HFFc6 (cell line): ENCODE data around the gene TCF7L1. TPM values are rescaled to one million over a fixed set of nuclear protein-coding genes. Genes with fewer than 3 reads are reported as not detected.

Experiments used
- DNase-seq: peaks from one replicate; pipeline ENCODE4 v3.0.0-alpha.2; 2018
- H3K27ac Mint-ChIP-seq: 2 replicates; pipeline ENCODE4 v1.8.0; 2020; ENCODE audit warnings: mild to moderate bottlenecking, mixed read lengths
- H3K27me3 Mint-ChIP-seq: 2 replicates; pipeline ENCODE4 v1.8.0; 2021; ENCODE audit warnings: mild to moderate bottlenecking, moderate library complexity, mixed read lengths; ENCODE audit not compliant: insufficient read depth
- H3K36me3 Mint-ChIP-seq: 2 replicates; pipeline ENCODE4 v1.8.0; 2021; ENCODE audit warnings: low read depth, mixed read lengths
- H3K4me1 Mint-ChIP-seq: 2 replicates; pipeline ENCODE4 v1.8.0; 2020; ENCODE audit warnings: low read depth, mixed read lengths
- H3K4me3 Mint-ChIP-seq: 2 replicates; pipeline ENCODE4 v1.8.0; 2020; ENCODE audit warnings: mild to moderate bottlenecking, moderate library complexity, mixed read lengths
- H3K9me3 Mint-ChIP-seq: 2 replicates; pipeline ENCODE4 v1.8.0; 2020; ENCODE audit warnings: mild to moderate bottlenecking, mixed read lengths
- CTCF ChIP-seq: fragments of 200-600 bp; sonication (generic); IDR thresholded peaks from 2 replicates; pipeline ENCODE4 v1.5.0; 2021; ENCODE audit warnings: antibody characterized with exemption, mild to moderate bottlenecking
- total RNA-seq, 6 experiments: library from RNA; stranded (reverse); fragmentation: NEBNext Ultra II Directional; extraction: Animal tissue kit (Norgen Biotek cat#: 25700); gene quantifications; 2 replicates in 1 of 6; 3 replicates in 5 of 6; pipeline ENCODE4 v1.2.3, GENCODE V29; 2021

Gene TCF7L1
- total RNA-seq, 6 experiments from 2014 or later = 2.6 to 10.3 (median 9.4) TPM

- Mint-ChIP-seq H3K27ac (no peak overlapping the region; the same call in 1 of the 2 replicates), H3K9me3 (no peaks in the 10 kb centered on the region), H3K36me3 (no peaks in the 10 kb centered on the region), H3K4me3 (no peak overlapping the region), H3K4me1 (peaks cover 52% of the 10 kb centered on the region), H3K27me3 (peaks cover 3% of the 10 kb centered on the region; the same call in 1 of the 2 replicates)
- DNase-seq = no peak
- no peak for TF ChIP-seq CTCF
These were observed 116.9 kb downstream of the TCF7L1 start for GRCh38 chr2:85250045-85250444.

- no peak overlapping the region for H3K4me3 Mint-ChIP-seq
- H3K9me3 Mint-ChIP-seq = no peaks in the 10 kb centered on the region
- H3K4me1 Mint-ChIP-seq = peaks cover 58% of the 10 kb centered on the region
- H3K27me3 Mint-ChIP-seq = peaks cover under 1% of the 10 kb centered on the region; the same call in 1 of the 2 replicates
- H3K36me3 Mint-ChIP-seq = no peaks in the 10 kb centered on the region
- no peak for DNase-seq
- no peak for TF ChIP-seq CTCF
- no peak overlapping the region for H3K27ac Mint-ChIP-seq
These were observed 118.0 kb downstream of the TCF7L1 start for GRCh38 chr2:85251070-85251616.

- no peak for DNase-seq
- Mint-ChIP-seq H3K27ac (no peak overlapping the region), H3K4me3 (no peak overlapping the region), H3K36me3 (no peaks in the 10 kb centered on the region), H3K4me1 (peaks cover 57% of the 10 kb centered on the region), H3K9me3 (no peaks in the 10 kb centered on the region), H3K27me3 (peaks cover 10% of the 10 kb centered on the region)
- TF ChIP-seq CTCF = no peak
These were observed 120.7 kb downstream of the TCF7L1 start for GRCh38 chr2:85253890-85254289.

- peaks cover 10% of the 10 kb centered on the region for H3K27me3 Mint-ChIP-seq
- no peak for DNase-seq
- no peak overlapping the region for H3K27ac Mint-ChIP-seq
- H3K4me3 Mint-ChIP-seq = no peak overlapping the region
- H3K9me3 Mint-ChIP-seq = no peaks in the 10 kb centered on the region
- peaks cover 57% of the 10 kb centered on the region for H3K4me1 Mint-ChIP-seq
- no peak for TF ChIP-seq CTCF
- H3K36me3 Mint-ChIP-seq = no peaks in the 10 kb centered on the region
These were observed 121.5 kb downstream of the TCF7L1 start for GRCh38 chr2:85254540-85255300.

- DNase-seq = no peak
- TF ChIP-seq CTCF = no peak
- Mint-ChIP-seq H3K9me3 (no peaks in the 10 kb centered on the region), H3K4me3 (peak overlapping the region; percentile 87), H3K27me3 (peaks cover 10% of the 10 kb centered on the region), H3K27ac (no peak overlapping the region), H3K36me3 (no peaks in the 10 kb centered on the region), H3K4me1 (peaks cover 58% of the 10 kb centered on the region)
These were observed 122.2 kb downstream of the TCF7L1 start for GRCh38 chr2:85255456-85255812.
